Skeletal muscle satellite cell (primary cell): ENCODE data around the gene COL17A1.
A peak's percentile ranks its signal among the peaks of the same experiment; 100 is the strongest.

Experiments
- H3K27me3 ChIP-seq: 2 replicates; pipeline ENCODE4 v1.7.0; 2013; ENCODE audit warnings: low read length; ENCODE audit not compliant: control insufficient read depth, insufficient read depth
- H3K36me3 ChIP-seq: 2 replicates; pipeline ENCODE4 v1.7.0; 2013; ENCODE audit warnings: mild to moderate bottlenecking, control low read depth, low read length; ENCODE audit not compliant: insufficient read depth
- H3K4me1 ChIP-seq: 2 replicates; pipeline ENCODE4 v1.7.0; 2013; ENCODE audit warnings: low read length; ENCODE audit not compliant: control insufficient read depth, insufficient read depth
- H3K4me2 ChIP-seq: 2 replicates; pipeline ENCODE4 v1.7.0; 2013; ENCODE audit warnings: mild to moderate bottlenecking, low read length
- H3K4me3 ChIP-seq: 2 replicates; pipeline ENCODE4 v1.7.0; 2013; ENCODE audit warnings: low read length
- H3K9ac ChIP-seq: 2 replicates; pipeline ENCODE4 v1.7.0; 2013; ENCODE audit warnings: mild to moderate bottlenecking, low read depth, low read length, moderate library complexity
- H3K9me3 ChIP-seq: replicated peaks from 2 replicates; pipeline ENCODE4 v1.7.0; 2013; ENCODE audit warnings: mild to moderate bottlenecking, control low read depth, low read length

The COL17A1 gene

DNA sequence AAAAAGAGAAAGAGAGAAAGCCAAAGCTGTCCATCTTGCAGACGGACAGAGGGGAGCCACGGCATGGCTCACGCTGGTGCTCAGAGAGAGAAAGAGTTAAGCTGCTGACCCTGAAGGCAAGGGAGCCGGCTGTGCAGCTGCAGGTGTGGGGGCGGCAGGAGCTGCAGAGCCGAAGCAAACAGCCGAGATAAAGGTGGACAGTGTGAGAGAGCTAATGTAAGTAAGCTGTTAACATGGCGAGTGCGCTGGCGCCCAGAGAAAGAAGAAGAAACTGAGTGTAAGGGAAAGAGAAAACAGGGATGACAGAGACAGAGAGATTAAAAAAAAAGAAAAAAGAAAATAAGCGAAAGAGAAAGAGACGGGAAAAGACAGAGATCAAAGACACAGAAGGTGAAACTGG, 18.2 kb downstream of the COL17A1 start:
- H3K9ac ChIP-seq = no peak overlapping the region
- no peaks in the 10 kb centered on the region for H3K4me1 ChIP-seq
- H3K9me3 ChIP-seq = no peaks in the 10 kb centered on the region
- H3K4me3 ChIP-seq = no peak overlapping the region
- H3K4me2 ChIP-seq = no peak overlapping the region
- no peaks in the 10 kb centered on the region for H3K36me3 ChIP-seq
- peaks cover 46% of the 10 kb centered on the region for H3K27me3 ChIP-seq

GRCh38 chr10:104066945-104067344, 18.7 kb downstream of the COL17A1 start:
- H3K9ac ChIP-seq = no peak overlapping the region
- H3K36me3 ChIP-seq = no peaks in the 10 kb centered on the region
- peaks cover 40% of the 10 kb centered on the region for H3K27me3 ChIP-seq
- H3K4me3 ChIP-seq = no peak overlapping the region
- H3K9me3 ChIP-seq = no peaks in the 10 kb centered on the region
- no peak overlapping the region for H3K4me2 ChIP-seq
- no peaks in the 10 kb centered on the region for H3K4me1 ChIP-seq

- no peaks in the 10 kb centered on the region for H3K4me1 ChIP-seq
- no peaks in the 10 kb centered on the region for H3K36me3 ChIP-seq
- no peak overlapping the region for H3K4me2 ChIP-seq
- peaks cover 28% of the 10 kb centered on the region for H3K27me3 ChIP-seq
- H3K9ac ChIP-seq = no peak overlapping the region
- no peak overlapping the region for H3K4me3 ChIP-seq
- no peaks in the 10 kb centered on the region for H3K9me3 ChIP-seq
Observed at GRCh38 chr10:104065748-104066147, 19.9 kb downstream of the COL17A1 start.

DNA sequence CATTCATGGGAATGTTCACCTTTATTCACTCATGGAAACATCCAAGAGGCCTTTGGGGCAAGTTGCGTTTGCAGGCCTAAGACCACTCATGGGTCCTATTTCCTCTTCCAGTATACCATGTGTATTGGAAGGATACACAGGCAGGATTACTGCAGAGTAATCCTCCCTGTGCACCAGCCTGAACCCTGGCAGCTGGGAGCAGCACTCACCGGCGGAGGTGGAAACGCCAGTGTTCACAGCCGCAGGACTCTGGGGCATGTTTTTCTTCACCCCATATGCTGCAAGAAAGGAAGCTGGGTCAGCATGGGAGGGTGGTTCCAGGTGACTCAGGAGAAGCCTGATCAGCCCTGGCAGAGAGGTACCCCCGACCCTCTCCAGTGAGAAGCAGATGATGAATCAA, 24.5 kb downstream of the COL17A1 start:
- Histone ChIP-seq H3K36me3 (no peaks in the 10 kb centered on the region), H3K27me3 (peaks cover 17% of the 10 kb centered on the region), H3K4me1 (no peaks in the 10 kb centered on the region), H3K4me2 (no peak overlapping the region), H3K9ac (no peak overlapping the region), H3K4me3 (no peak overlapping the region), H3K9me3 (no peaks in the 10 kb centered on the region)

GRCh38 chr10:104059364-104059763, 26.3 kb downstream of the COL17A1 start:
- H3K4me2 ChIP-seq = no peak overlapping the region
- H3K4me1 ChIP-seq = peaks cover 10% of the 10 kb centered on the region
- H3K9me3 ChIP-seq = no peaks in the 10 kb centered on the region
- H3K4me3 ChIP-seq = no peak overlapping the region
- H3K27me3 ChIP-seq = peaks cover 9% of the 10 kb centered on the region
- no peak overlapping the region for H3K9ac ChIP-seq
- no peaks in the 10 kb centered on the region for H3K36me3 ChIP-seq

DNA sequence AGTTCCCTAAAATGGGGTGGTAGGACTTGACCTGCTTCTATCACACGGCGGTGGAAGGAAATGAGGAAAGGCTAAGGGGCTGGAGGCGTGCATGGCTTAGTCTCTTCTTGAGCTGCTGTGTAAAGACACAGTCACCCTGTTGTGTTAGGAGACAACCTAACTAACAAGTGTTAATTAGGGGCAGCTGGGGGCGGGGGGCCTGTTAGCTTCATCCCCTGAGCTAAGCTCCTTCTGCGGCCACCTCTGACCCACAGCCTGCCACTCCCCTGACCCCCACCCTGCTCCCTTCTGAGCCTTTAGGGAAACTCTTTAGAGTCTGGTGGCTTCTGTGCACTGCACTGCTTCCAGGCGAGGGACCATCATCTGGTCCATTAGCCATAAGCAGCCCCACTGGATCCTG, 28.0 kb downstream of the COL17A1 start:
- no peaks in the 10 kb centered on the region for H3K36me3 ChIP-seq

DNA sequence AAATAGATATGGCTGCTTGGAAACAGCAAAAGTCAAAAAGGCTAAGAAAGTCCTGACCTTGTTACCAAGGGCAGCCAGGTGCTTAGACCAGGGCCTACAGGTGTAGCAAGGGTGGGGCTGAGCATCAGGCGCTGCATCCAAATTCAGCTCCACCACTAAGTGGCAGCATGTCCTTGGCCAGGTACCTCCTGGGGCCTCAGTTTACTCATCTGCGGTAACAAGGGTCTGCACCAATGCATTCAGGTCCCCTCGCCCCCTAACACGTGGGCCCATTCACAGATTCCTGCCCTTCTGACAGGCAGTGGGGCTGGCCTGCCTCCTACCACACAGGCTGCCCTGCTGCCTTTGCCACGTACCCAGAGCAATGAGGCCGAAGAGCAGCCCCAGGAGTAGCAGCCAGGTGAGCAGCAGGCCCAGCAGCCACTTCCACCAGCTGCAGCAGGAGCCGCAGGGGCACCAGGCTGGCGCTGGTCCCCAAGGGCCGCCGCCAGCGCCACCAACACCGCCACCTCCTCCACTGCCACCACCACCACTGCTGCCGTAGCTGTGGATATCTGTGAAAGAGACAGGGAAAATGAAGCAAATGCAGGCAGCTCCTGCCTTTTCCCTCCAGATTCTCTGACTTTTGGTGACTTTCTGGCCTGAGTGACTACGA, 28.9 kb downstream of the COL17A1 start:
- Histone ChIP-seq H3K9me3 (no peaks in the 10 kb centered on the region), H3K36me3 (no peaks in the 10 kb centered on the region), H3K27me3 (no peaks in the 10 kb centered on the region), H3K9ac (no peak overlapping the region), H3K4me1 (peaks cover 15% of the 10 kb centered on the region), H3K4me3 (no peak overlapping the region), H3K4me2 (no peak overlapping the region)

More for the DNA sequence above, 28.0 kb downstream of the COL17A1 start:
- Histone ChIP-seq H3K4me2 (no peak overlapping the region), H3K9ac (no peak overlapping the region), H3K9me3 (no peaks in the 10 kb centered on the region), H3K4me3 (no peak overlapping the region), H3K27me3 (no peaks in the 10 kb centered on the region), H3K4me1 (peaks cover 15% of the 10 kb centered on the region)

- Histone ChIP-seq H3K36me3 (no peaks in the 10 kb centered on the region), H3K4me1 (peaks cover 25% of the 10 kb centered on the region), H3K9ac (no peak overlapping the region), H3K4me3 (no peak overlapping the region), H3K27me3 (no peaks in the 10 kb centered on the region), H3K9me3 (no peaks in the 10 kb centered on the region), H3K4me2 (no peak overlapping the region)
Observed at GRCh38 chr10:104054430-104054829, 31.2 kb downstream of the COL17A1 start.

- no peak overlapping the region for H3K9ac ChIP-seq
- no peaks in the 10 kb centered on the region for H3K9me3 ChIP-seq
- no peaks in the 10 kb centered on the region for H3K27me3 ChIP-seq
- H3K36me3 ChIP-seq = no peaks in the 10 kb centered on the region
- H3K4me2 ChIP-seq = no peak overlapping the region
- peaks cover 31% of the 10 kb centered on the region for H3K4me1 ChIP-seq
- H3K4me3 ChIP-seq = no peak overlapping the region
Observed at GRCh38 chr10:104053201-104053600, 32.5 kb downstream of the COL17A1 start.

- Histone ChIP-seq H3K36me3 (no peaks in the 10 kb centered on the region), H3K27me3 (no peaks in the 10 kb centered on the region), H3K4me2 (no peak overlapping the region), H3K9me3 (no peaks in the 10 kb centered on the region), H3K4me1 (peaks cover 31% of the 10 kb centered on the region), H3K9ac (no peak overlapping the region), H3K4me3 (no peak overlapping the region)
Observed at GRCh38 chr10:104052431-104052830, 33.2 kb downstream of the COL17A1 start.

GRCh38 chr10:104049504-104050250, 36.0 kb downstream of the COL17A1 start:
- Histone ChIP-seq H3K4me3 (peak overlapping the region; percentile 23), H3K9me3 (no peaks in the 10 kb centered on the region), H3K4me2 (peak overlapping the region; percentile 57), H3K36me3 (no peaks in the 10 kb centered on the region), H3K27me3 (no peaks in the 10 kb centered on the region), H3K4me1 (peaks cover 24% of the 10 kb centered on the region), H3K9ac (no peak overlapping the region)

GRCh38 chr10:104046651-104047050, 39.0 kb downstream of the COL17A1 start:
- Histone ChIP-seq H3K27me3 (peaks cover 4% of the 10 kb centered on the region), H3K36me3 (no peaks in the 10 kb centered on the region), H3K4me2 (no peak overlapping the region), H3K9ac (no peak overlapping the region), H3K4me3 (no peak overlapping the region), H3K4me1 (peaks cover 16% of the 10 kb centered on the region), H3K9me3 (no peaks in the 10 kb centered on the region)
